Activated CD8-positive, alpha-beta memory T cell treated with anti-CD3 and anti-CD28 coated beads for 36 hours (primary cell): Measurements from ENCODE around the gene ASTN2. TPM values are rescaled to one million over a fixed set of nuclear protein-coding genes. Genes with fewer than 3 reads are reported as not detected.

ENCODE experiments used
- CTCF ChIA-PET: fragments of 350-600 bp; sonication (Branson Sonifier 250); formaldehyde crosslinking; loops from one replicate; lab custom pipeline; 2021; ENCODE audit warnings: antibody characterized with exemption; lab: Charles Lee
- POLR2A ChIA-PET: fragments of 350-600 bp; sonication (Branson Sonifier 250); formaldehyde crosslinking; loops from one replicate; lab custom pipeline; 2021; ENCODE audit warnings: antibody characterized with exemption; lab: Charles Lee
- total RNA-seq, 2 experiments: library from RNA; stranded (reverse); gene quantifications; one replicate each; pipeline ENCODE4 v1.2.3, GENCODE V29; 2021

ASTN2 gene
- total RNA-seq, 2 experiments from 2014 or later: 3.1 to 4.3 TPM

DNA sequence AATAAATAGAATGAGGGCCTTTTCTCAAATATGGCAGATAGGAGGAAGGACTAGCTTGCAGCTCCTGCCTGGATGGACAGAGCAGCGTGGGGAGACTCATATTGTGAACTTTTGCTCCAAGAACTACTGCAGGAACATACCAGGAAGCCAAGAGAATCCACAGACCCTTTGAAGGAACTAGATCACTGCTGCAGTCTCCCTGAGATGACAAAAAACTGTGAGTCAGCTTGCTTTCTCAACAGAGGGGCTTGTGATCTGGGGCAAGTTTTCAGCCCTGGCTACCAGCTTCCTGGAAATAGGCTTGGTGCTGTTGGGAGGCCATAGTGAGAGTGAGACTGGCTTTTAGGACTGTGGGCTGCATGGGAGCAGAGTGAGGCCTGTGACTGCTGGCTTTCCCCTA is 898.4 kb downstream of the ASTN2 start:
- CTCF ChIA-PET: no interaction called here

GRCh38 chr9:116515541-116515940 is 899.3 kb downstream of the ASTN2 start:
- POLR2A ChIA-PET: no interaction called here
- CTCF ChIA-PET: no interaction called here

More for the DNA sequence above, 898.4 kb downstream of the ASTN2 start:
- POLR2A ChIA-PET: no interaction called here

GRCh38 chr9:116506685-116507084 is 908.2 kb downstream of the ASTN2 start:
- POLR2A ChIA-PET: no interaction called here

DNA sequence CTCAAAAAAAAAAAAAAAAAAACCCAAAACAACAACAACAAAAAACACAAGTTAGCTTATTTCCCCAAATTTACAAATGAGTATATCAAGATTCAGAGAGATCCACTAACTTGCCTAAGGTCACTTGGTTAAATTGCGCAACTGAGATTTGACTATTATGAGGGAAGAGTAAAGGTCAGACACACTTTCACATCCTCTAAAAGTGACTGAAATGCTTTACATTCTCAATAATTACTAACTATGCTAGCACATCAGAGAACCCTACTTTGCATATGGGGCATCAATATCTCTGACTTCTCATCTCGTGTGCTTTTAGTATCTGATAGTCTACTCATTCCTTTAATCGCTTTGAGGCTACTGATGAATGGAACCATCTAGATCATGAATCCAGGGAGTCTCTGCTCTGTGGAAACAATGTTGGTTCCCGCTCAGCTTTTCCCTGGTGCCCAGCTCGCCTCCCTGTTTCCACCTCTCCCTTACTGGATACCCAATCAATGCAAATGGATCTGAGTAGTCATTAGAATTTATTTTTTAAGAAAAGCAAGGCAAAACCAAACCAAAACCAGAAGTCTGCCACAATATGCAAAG is 909.9 kb downstream of the ASTN2 start:
- POLR2A ChIA-PET: interaction anchor here (0.6 kb wide), 1 partner anchor 110 kb away, joined by 8 read pairs; no protein-coding TSS in a partner anchor
- CTCF ChIA-PET: no interaction called here

More at GRCh38 chr9:116506685-116507084, 908.2 kb downstream of the ASTN2 start:
- CTCF ChIA-PET: no interaction called here

- CTCF ChIA-PET: no interaction called here
- POLR2A ChIA-PET: no interaction called here
Observed at GRCh38 chr9:116504081-116504480, 910.8 kb downstream of the ASTN2 start.

DNA sequence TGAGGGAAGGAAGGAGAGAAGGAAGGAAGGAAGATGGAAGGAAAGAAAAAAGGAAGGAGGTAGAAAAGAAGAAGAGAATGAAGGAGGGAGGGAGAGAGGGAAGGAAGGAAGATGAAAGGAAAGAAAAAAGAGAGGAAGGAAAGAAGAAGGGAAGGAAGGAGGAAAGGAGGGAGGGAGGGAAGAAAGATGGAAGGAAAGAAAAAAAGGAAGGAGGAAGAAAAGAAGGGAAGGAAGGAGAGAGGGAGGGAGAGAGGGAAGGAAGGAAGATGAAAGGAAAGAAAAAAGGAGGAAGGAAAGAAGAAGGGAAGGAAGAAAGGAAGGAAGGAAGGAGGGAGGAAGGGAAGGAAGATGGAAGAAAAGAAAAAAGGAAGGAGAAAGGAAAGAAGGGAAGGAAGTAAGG is 912.1 kb downstream of the ASTN2 start:
- POLR2A ChIA-PET: no interaction called here
- CTCF ChIA-PET: no interaction called here

DNA sequence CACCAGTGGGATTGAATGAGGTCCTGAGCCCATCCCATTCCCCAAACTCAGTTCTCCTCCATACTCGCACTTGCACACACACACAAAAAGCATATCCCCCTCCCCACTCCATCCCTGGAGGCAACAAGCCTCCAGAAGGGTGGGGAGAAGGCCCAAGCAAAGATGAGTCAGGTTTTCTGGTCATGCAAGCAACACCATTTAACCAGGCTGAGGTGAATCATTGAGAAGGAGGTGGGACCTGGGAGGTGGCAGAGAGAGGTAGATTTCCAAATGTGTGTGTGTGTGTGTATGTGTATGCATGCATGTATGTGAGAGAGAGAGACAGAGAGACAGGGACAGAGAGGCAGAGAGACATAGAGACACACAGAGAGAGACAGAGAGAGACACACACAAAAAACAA is 913.0 kb downstream of the ASTN2 start:
- POLR2A ChIA-PET: no interaction called here
- CTCF ChIA-PET: no interaction called here

- ChIA-PET CTCF (no interaction called here), POLR2A (no interaction called here)
Observed at GRCh38 chr9:116499986-116500871, 914.6 kb downstream of the ASTN2 start.

GRCh38 chr9:116499434-116499833 is 915.4 kb downstream of the ASTN2 start:
- CTCF ChIA-PET: no interaction called here
- POLR2A ChIA-PET: no interaction called here

DNA sequence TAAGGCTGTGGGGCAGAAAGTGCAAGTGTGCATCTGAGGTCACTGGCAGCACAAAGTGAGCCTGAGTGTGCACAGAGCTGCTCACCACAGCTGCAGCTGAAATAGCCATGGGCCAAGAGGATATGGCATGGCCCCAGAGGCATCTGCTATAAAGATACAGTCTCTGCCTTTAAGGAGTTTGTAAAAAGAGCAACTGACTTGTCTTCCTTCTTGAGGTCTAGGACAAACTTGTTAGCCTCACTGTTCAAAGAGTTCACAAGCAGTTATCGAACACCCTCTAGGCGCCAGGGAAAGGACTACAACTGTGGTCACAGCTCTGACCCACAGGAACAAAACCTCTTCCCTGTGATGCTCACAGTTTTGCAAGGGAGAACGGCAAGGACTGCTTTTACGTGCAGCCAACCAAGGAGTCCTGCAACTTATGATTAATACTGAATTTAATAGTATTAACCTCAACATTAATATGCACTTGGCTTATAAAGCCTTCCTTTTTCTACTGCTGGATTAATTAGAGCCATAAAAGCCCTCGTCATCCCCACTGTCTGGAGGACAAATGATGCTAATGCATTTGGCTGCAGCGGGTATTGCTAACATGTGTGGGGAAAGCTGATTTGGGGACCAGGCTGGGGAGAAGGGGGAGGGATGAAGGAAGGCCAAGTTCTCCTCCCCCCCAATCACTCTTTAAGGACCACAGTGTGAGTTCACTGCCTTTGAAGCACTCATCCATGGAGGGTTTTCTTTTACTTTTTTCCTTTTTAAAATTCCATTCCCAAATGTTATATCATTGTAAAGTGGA is 917.6 kb downstream of the ASTN2 start:
- ChIA-PET POLR2A (no interaction called here), CTCF (no interaction called here)

DNA sequence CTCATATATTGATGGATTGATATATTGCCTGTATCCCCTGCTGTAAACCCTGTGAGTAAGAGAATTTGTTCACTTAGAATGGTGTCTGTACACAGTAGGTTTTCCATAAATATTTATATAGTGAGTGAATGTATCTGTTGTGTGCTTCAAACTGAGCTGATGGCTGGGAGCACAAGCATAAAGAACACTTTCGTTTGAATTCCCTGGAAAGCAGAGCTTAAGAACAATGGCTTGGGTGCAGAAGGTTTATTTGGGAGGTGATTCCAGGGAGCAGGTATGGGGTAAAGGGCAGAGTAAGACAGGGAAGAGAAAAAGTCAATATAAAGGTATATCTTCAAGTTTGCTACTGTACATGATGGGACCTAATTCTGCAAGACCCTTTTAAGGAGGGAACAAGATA is 918.7 kb downstream of the ASTN2 start:
- CTCF ChIA-PET: no interaction called here
- POLR2A ChIA-PET: no interaction called here

GRCh38 chr9:116495725-116496124 is 919.1 kb downstream of the ASTN2 start:
- ChIA-PET POLR2A (no interaction called here), CTCF (interaction anchor here (0.6 to 1.4 kb wide), 2 partner anchors 15 to 104 kb away, joined by 3 to 5 read pairs; no protein-coding TSS in a partner anchor)

GRCh38 chr9:116494815-116495634 is 919.8 kb downstream of the ASTN2 start:
- POLR2A ChIA-PET: no interaction called here

DNA sequence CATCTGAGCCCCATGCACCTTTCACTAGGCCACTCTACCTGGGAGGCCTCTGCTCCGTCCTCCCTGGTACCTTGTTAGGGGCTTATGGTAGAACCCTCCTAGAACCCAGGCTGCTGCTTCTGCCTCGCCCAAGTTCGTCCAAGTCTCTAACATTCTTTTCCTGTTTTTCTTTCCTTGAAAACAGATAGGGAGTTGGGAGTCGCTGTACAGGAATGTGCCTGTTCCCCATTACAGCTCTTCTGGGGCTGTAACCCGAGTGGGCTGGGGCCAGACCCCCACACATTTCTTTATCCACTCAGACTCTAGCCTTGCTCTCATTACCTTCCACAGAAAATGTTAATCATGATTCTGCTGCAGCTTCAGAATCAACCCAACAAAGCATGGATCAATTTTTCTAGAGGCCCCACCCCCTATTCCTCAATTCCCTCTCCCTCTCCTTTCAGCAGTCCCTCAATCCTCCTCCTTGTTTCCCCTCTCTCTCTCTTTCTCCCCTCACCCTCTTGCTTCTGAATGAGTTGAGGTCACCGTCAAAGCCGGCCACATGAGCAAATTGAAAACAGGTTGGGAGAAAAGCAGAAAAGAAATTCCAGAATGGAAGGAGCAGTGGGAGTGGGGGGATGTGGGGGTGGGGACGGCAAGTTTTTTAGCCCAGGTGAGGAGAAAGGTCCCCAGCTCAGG is 921.5 kb downstream of the ASTN2 start:
- ChIA-PET POLR2A (no interaction called here), CTCF (no interaction called here)

More at GRCh38 chr9:116494815-116495634, 919.8 kb downstream of the ASTN2 start:
- CTCF ChIA-PET: interaction anchor here (0.6 to 1.4 kb wide), 2 partner anchors 14 to 105 kb away, joined by 3 to 5 read pairs; no protein-coding TSS in a partner anchor

DNA sequence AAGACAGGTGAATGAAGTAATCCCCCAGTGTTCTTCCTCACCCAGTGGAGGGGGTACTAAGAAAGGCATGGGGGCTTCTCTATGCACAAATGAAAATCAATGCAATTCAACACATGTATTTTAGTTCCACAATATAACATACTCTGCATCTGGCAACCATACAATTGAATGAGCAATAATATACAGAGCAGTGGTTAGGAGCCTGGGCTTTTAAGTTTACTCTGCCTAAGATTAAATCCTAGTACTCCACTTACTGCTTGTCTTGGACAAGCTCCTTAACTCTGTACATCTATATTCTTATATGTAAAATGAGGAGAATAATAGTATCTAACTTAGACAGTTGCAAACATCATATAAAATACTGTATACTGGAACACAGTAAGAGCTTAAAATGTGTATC is 923.2 kb downstream of the ASTN2 start:
- ChIA-PET CTCF (no interaction called here), POLR2A (no interaction called here)

GRCh38 chr9:116491219-116491618 is 923.6 kb downstream of the ASTN2 start:
- POLR2A ChIA-PET: no interaction called here
- CTCF ChIA-PET: no interaction called here

GRCh38 chr9:116490321-116490720 is 924.5 kb downstream of the ASTN2 start:
- ChIA-PET POLR2A (no interaction called here), CTCF (no interaction called here)

GRCh38 chr9:116488373-116488772 is 926.5 kb downstream of the ASTN2 start:
- POLR2A ChIA-PET: no interaction called here
- CTCF ChIA-PET: no interaction called here
